ENCODE results near the gene NRXN2. TPM values are rescaled to one million over a fixed set of nuclear protein-coding genes. Genes with fewer than 3 reads are reported as not detected.

Gene NRXN2
- total and polyA plus RNA-seq, 10 of the 15 experiments (the other 5 are each of a cell fraction or from before 2014, with no cell fraction given), result 0.03 to 1.4 (median 0.23) TPM

- H3K9ac ChIP-seq (ENCODE audit: control insufficient read depth, insufficient read depth, low read length), result no peak overlapping the region
- intact Hi-C loops (cut with micrococcal nuclease; ENCODE audit: unreplicated experiment), result loop anchor here (1.0 to 5.0 kb wide), 5 partner anchors 35 to 205 kb away; partner anchors contain the start of gene NRXN2
- BruUV-seq (replicated peaks), result no TSS peak
- in situ Hi-C loops (cut with MboI), result no loop called here
- no peak overlapping the region for H3K27ac ChIP-seq (ENCODE audit: control insufficient read depth, insufficient read depth)
- ChIA-PET POLR2A (no interaction called here), SMC1A (ENCODE audit: uncharacterized antibody, unreplicated experiment) (interaction anchor here (0.6 to 4.4 kb wide), 6 partner anchors 8 to 293 kb away, joined by 3 to 34 read pairs (median 6); no protein-coding TSS in a partner anchor), CTCF (interaction anchor here (1.2 to 8.7 kb wide), 9 partner anchors 8 to 300 kb away, joined by 3 to 128 read pairs (median 6); no protein-coding TSS in a partner anchor), RAD21 (ENCODE audit: unreplicated experiment) (interaction anchor here (1.1 to 3.6 kb wide), 7 partner anchors 19 to 336 kb away, joined by 3 to 45 read pairs (median 4); partner anchors contain the start of genes PRDX5 and TRMT112)
- H3K4me2 ChIP-seq (ENCODE audit: control insufficient read depth, insufficient read depth), result no peak overlapping the region
- no peaks in the 10 kb centered on the region for H4K20me1 ChIP-seq (ENCODE audit: control insufficient read depth, insufficient read depth)
- H3K36me3 ChIP-seq (ENCODE audit: control insufficient read depth in 2 of 2, insufficient read depth in 2 of 2, low read length in 1 of 2), result no peaks in the 10 kb centered on the region
- H3K9me3 ChIP-seq (replicated peaks; ENCODE audit: control insufficient read depth, insufficient read depth, low read length), result no peaks in the 10 kb centered on the region
- TF ChIP-seq BACH1 (IDR thresholded peaks at IDR 0.05; ENCODE audit: borderline replicate concordance) (no peak), ZSCAN29 (IDR thresholded peaks at IDR 0.05) (no peak), JUNB (IDR thresholded peaks at IDR 0.05) (no peak), MLLT1 (IDR thresholded peaks at IDR 0.05) (no peak), MYC (IDR thresholded peaks at IDR 0.05; ENCODE audit: insufficient read depth, insufficient read length, insufficient replicate concordance, low read length, severe bottlenecking) (no peak), BMI1 (IDR thresholded peaks at IDR 0.05; ENCODE audit: borderline replicate concordance) (no peak), ZNF384 (IDR thresholded peaks at IDR 0.05; ENCODE audit: borderline replicate concordance, low read depth, low read length) (no peak), RUNX3 (IDR thresholded peaks at IDR 0.05; ENCODE audit: low read length) (no peak), HDGF (IDR thresholded peaks at IDR 0.05) (no peak; the same call in 1 of the 2 replicates), ATF7 (IDR thresholded peaks at IDR 0.05; ENCODE audit: low read depth) (no peak), NFYA (IDR thresholded peaks at IDR 0.05; ENCODE audit: borderline replicate concordance, low read depth, low read length) (no peak), BRCA1 (IDR thresholded peaks at IDR 0.05; ENCODE audit: low read depth, low read length) (no peak), MTA2 (IDR thresholded peaks at IDR 0.05; ENCODE audit: low read depth) (no peak), POLR2AphosphoS2 (IDR thresholded peaks at IDR 0.05; ENCODE audit: low read depth, low read length) (no peak), NFIC (IDR thresholded peaks at IDR 0.05; ENCODE audit: low read depth, low read length) (no peak), NRF1 (conservative IDR thresholded peaks at IDR 0.05; ENCODE audit: low read depth, low read length) (no peak)
- TF ChIP-seq, protein P1, sequence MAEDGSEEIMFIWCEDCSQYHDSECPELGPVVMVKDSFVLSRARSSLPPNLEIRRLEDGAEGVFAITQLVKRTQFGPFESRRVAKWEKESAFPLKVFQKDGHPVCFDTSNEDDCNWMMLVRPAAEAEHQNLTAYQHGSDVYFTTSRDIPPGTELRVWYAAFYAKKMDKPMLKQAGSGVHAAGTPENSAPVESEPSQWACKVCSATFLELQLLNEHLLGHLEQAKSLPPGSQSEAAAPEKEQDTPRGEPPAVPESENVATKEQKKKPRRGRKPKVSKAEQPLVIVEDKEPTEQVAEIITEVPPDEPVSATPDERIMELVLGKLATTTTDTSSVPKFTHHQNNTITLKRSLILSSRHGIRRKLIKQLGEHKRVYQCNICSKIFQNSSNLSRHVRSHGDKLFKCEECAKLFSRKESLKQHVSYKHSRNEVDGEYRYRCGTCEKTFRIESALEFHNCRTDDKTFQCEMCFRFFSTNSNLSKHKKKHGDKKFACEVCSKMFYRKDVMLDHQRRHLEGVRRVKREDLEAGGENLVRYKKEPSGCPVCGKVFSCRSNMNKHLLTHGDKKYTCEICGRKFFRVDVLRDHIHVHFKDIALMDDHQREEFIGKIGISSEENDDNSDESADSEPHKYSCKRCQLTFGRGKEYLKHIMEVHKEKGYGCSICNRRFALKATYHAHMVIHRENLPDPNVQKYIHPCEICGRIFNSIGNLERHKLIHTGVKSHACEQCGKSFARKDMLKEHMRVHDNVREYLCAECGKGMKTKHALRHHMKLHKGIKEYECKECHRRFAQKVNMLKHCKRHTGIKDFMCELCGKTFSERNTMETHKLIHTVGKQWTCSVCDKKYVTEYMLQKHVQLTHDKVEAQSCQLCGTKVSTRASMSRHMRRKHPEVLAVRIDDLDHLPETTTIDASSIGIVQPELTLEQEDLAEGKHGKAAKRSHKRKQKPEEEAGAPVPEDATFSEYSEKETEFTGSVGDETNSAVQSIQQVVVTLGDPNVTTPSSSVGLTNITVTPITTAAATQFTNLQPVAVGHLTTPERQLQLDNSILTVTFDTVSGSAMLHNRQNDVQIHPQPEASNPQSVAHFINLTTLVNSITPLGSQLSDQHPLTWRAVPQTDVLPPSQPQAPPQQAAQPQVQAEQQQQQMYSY (CRISPR knock-in tag; IDR thresholded peaks at IDR 0.05), result no peak
- DNase-seq (ENCODE audit: low read depth, low spot score) (no peak), FAIRE-seq (no peak), ATAC-seq (no peak)
- no peaks in the 10 kb centered on the region for H3K79me2 ChIP-seq (ENCODE audit: control insufficient read depth, insufficient read depth, low read length)
- H3K27me3 ChIP-seq (replicated peaks in 1 of 2; ENCODE audit: control insufficient read depth in 2 of 2, insufficient read depth in 2 of 2, low read length in 1 of 2), result peaks cover 0 to under 1% of the 10 kb centered on the region in 2 experiments; a peak in 1 of 4 replicates
- WGBS (ENCODE audit: insufficient coverage, insufficient replicate concordance, low lambda C conversion rate, missing lambda C conversion rate), result 13% methylated on average over 3 of the region's 13 CpGs
- no peak overlapping the region; the same call in 1 of the 2 replicates for H2AFZ ChIP-seq (ENCODE audit: control insufficient read depth, low read depth, low read length)
- no peak overlapping the region for H3K4me3 ChIP-seq
- H3K4me1 ChIP-seq (ENCODE audit: control insufficient read depth, insufficient read depth, low read length), result peaks cover 9% of the 10 kb centered on the region
Measured at GRCh38 chr11:64653388-64653973, 69.5 kb downstream of the NRXN2 start.
